Tibial artery (tissue), 4 donors: ENCODE data around the gene TMEM253.

ENCODE experiments used
- DNase-seq, 2 donors: peaks; one replicate each; pipeline ENCODE4 v3.0.0-alpha.2; 2019
- H3K27ac ChIP-seq, 2 donors: fragments of 200-600 bp; sonication (generic) in 1 of 2; 1 replicate in 1 of 2; 2 replicates in 1 of 2; pipeline ENCODE4 v1.5.1; 2018 to 2019; ENCODE audit warnings: mild to moderate bottlenecking in 1 of 2
- H3K27me3 ChIP-seq, 2 donors: fragments of 200-600 bp; sonication (generic) in 1 of 2; one replicate each; pipeline versions ENCODE4 v1.5.1 to v1.6.0; 2016 to 2019
- H3K36me3 ChIP-seq, 3 donors: fragments of 200-600 bp; sonication (generic) in 2 of 3; one replicate each; pipeline ENCODE4 v1.5.1; 2016 to 2019; ENCODE audit warnings: mild to moderate bottlenecking in 2 of 3
- H3K4me1 ChIP-seq, 4 donors: fragments of 200-600 bp; sonication (generic) in 2 of 4; 1 replicate in 3 of 4; 2 replicates in 1 of 4; pipeline ENCODE4 v1.5.1; 2016 to 2019
- H3K4me3 ChIP-seq, 2 donors: fragments of 200-600 bp; sonication (generic) in 1 of 2; 1 replicate in 1 of 2; 2 replicates in 1 of 2; pipeline ENCODE4 v1.5.1; 2018 to 2019; ENCODE audit warnings: mild to moderate bottlenecking in 2 of 2
- H3K9me3 ChIP-seq, 3 donors: fragments of 200-600 bp; sonication (generic) in 1 of 3; one replicate each; pipeline ENCODE4 v1.5.1; 2016 to 2019
- intact Hi-C: fragments of 100-400 bp; cut with DNase I; formaldehyde crosslinking; loops from one replicate; pipeline ENCODE4 v1.15.0; 2023; ENCODE audit warnings: low total_unique reads
- TF ChIP-seq, protein P1 (sequence below), 2 experiments: fragments of 200-600 bp in 1 of 2; fragments of 450-650 bp in 1 of 2; IDR thresholded peaks; one replicate each; pipeline ENCODE4 v1.5.1; 2017 to 2019; ENCODE audit warnings: antibody characterized with exemption in 2 of 2, mild to moderate bottlenecking in 1 of 2, moderate library complexity in 1 of 2

TMEM253 gene

DNA sequence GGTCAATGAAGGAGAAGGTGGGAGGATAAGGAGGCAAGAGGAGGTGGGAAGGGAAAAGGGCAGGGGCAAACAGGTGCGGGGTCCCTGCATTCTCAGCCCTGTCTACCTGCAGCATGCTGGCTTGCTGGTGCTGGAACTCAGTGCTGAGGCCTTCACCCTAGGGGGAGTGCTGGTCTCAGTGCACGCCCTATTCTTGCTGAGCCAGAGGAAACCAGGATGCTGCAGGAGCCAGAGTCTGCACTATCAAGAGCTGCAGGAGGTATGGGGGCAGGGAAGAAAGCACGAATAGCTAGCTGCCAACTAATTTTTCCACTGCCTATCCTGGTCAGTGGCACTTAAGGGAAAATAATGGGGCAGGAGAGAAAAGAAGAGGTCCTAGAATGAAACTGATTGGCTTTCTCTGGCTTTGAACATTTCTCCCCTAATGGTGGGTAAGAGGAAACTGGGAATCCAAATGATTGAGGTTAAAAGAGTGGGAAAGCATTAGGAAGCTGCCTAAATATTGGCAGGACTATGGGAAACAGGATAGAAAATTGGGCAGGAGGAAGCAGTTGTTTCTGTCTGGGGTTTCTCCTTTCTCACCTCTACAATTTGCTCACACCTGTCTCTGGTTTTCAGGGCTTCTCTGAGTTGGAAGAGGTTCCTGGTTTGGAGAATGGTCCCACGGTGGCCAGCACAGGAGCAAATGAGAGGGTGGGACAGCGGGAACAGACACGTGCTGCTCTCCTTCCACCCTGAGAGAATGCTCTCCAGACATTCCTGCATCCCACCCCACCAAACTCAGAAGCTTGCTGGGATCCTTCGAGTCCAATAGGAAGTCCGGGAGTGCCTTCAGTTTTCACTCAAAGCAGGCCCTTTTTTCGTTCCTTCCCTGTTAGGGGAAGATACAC is 1.9 kb downstream of the TMEM253 start:
- no peaks in the 10 kb centered on the region for H3K9me3 ChIP-seq
- no peaks in the 10 kb centered on the region for H3K27me3 ChIP-seq
- H3K27ac ChIP-seq = peak overlapping the region; percentile 84 to 98
- no peak for DNase-seq
- TF ChIP-seq, protein P1, sequence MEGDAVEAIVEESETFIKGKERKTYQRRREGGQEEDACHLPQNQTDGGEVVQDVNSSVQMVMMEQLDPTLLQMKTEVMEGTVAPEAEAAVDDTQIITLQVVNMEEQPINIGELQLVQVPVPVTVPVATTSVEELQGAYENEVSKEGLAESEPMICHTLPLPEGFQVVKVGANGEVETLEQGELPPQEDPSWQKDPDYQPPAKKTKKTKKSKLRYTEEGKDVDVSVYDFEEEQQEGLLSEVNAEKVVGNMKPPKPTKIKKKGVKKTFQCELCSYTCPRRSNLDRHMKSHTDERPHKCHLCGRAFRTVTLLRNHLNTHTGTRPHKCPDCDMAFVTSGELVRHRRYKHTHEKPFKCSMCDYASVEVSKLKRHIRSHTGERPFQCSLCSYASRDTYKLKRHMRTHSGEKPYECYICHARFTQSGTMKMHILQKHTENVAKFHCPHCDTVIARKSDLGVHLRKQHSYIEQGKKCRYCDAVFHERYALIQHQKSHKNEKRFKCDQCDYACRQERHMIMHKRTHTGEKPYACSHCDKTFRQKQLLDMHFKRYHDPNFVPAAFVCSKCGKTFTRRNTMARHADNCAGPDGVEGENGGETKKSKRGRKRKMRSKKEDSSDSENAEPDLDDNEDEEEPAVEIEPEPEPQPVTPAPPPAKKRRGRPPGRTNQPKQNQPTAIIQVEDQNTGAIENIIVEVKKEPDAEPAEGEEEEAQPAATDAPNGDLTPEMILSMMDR (IDR thresholded peaks at IDR 0.05) = no peak
- peak overlapping the region; percentile 60 to 85 for H3K4me3 ChIP-seq
- H3K36me3 ChIP-seq = no peaks in the 10 kb centered on the region
- peaks cover 0 to 45% (median 38%) of the 10 kb centered on the region in 4 donors for H3K4me1 ChIP-seq
- intact Hi-C loops = loop anchor here (5.0 kb wide), 2 partner anchors 80 to 420 kb away; partner anchors contain the start of gene RNASE4

DNA sequence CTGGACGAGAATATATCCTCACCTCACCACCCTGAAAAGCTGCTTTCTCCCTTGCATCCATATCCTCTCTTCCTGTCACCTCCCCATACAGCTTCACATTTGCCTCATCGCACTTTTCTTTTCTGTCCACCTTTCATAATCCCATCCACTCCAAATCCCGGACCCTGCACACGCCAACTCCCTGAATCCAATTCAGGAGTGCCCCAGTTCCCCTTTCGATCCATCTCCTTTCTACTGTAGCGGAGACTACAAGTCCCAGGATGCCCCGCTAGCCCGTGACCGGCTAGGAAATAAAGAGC is 2.5 kb downstream of the TMEM253 start:
- DNase-seq = no peak
- H3K4me1 ChIP-seq = peaks cover 0 to 45% (median 38%) of the 10 kb centered on the region in 4 donors
- no peaks in the 10 kb centered on the region for H3K36me3 ChIP-seq
- peak overlapping the region; percentile 84 to 98 for H3K27ac ChIP-seq
- peak overlapping the region; percentile 60 to 85 for H3K4me3 ChIP-seq
- H3K27me3 ChIP-seq = no peaks in the 10 kb centered on the region
- TF ChIP-seq, protein P1 (IDR thresholded peaks at IDR 0.05) = no peak
- H3K9me3 ChIP-seq = no peaks in the 10 kb centered on the region
- intact Hi-C loops = loop anchor here (5.0 kb wide), 2 partner anchors 81 to 421 kb away; partner anchors contain the start of gene RNASE4

DNA sequence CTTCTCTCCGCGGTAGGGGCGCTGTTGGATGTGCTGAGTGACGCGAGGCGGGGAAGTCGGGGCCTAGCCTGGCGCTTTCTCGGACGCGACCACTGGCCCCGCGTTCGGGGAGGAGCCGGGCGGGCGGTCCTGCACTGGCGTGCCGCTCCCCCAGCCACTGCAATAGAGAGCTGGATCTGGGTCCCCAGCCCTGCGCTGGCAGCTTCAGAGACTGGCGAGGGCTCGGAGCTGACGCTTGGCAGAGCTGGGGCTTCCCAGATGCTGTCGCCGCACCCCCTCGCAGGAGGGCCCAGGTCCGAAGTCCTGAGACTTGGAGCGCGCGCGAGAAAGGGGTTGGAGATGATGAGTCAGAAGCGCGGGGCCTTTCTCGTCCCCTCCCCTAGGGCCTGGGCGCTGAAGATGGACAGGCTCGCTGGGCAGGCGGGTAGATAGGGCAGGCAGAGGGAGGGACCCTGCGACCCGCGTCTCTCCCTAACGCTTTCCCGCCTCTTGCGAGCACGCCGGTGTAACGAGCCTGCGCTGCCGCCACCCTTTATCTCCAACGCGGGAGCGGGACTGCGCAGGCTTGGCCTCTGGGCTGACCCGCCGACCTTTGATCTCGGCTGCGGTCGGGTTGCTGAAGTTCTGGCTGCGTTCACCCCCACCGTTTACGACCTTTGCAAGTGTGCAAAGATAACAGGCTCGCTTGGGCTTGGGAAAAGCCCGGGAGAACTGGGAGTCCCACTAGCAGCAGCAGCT is 3.0 kb downstream of the TMEM253 start:
- H3K4me1 ChIP-seq = peaks cover 0 to 45% (median 38%) of the 10 kb centered on the region in 4 donors
- intact Hi-C loops = loop anchor here (1.0 to 5.0 kb wide), 3 partner anchors 34 to 422 kb away; partner anchors contain the start of genes ARHGEF40 and RNASE4
- no peaks in the 10 kb centered on the region for H3K36me3 ChIP-seq
- H3K4me3 ChIP-seq = peak overlapping the region; percentile 60 to 85
- DNase-seq = peak; percentile 98
- H3K27me3 ChIP-seq = no peaks in the 10 kb centered on the region
- H3K27ac ChIP-seq = peak overlapping the region; percentile 84 to 98
- no peaks in the 10 kb centered on the region for H3K9me3 ChIP-seq
- TF ChIP-seq, protein P1 (IDR thresholded peaks at IDR 0.05) = peak; percentile 77 to 86

DNA sequence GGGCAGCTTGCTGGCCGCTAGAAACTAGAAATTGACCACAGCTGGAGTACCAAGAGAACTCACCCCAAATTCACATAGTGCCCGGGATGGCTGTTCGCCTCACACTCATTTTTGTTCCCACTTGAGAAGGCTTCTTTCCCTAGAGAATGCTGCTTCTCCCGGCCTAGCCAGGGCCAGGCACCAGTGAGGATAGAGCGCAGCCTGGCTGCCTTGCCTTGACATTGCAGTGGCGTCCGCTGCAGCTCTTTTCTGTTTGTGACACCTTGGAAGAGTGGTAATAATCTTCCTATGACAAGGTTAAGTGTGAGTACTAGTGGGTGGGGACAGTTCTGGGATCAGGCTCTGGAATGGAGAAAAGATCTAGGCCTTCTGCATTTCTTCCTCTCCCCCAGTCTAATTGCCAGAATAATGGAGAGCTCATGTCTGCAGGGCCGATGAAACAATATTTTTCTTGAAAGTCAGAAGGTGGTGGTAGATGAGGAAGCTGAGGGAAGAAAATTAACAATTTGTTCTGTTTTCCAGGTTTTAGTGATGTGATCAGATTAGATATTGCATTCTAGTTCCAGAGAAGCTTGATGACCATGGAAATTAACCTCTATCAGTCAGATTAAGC is 3.7 kb downstream of the TMEM253 start:
- intact Hi-C loops = loop anchor here (1.0 to 5.0 kb wide), 3 partner anchors 34 to 422 kb away; partner anchors contain the start of genes ARHGEF40 and RNASE4

DNA sequence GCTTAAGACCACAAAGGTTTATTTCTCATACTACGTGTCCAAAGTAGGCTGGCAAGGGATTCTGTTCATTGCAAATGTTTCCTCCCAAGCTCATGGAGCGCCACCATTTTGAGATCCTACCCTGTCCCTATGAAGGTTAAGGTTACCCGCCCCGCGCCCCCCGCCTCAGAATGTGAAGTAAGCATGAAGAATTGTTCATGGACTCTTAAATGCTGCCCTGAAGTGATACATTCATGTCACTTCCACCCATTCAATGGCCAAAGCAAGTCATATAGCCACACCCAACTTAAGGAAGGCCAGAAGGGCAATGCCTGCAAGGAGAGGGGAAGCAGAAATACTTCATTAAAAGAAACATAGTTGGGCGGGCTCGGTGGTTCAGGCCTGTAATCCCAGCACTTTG is 4.2 kb downstream of the TMEM253 start:
- H3K27ac ChIP-seq = peak overlapping the region; percentile 84 to 98
- intact Hi-C loops = no loop called here
- peaks cover 0 to 33% (median 26%) of the 10 kb centered on the region in 4 donors for H3K4me1 ChIP-seq
- no peak for DNase-seq
- no peaks in the 10 kb centered on the region for H3K9me3 ChIP-seq
- no peak overlapping the region for H3K4me3 ChIP-seq
- TF ChIP-seq, protein P1 (IDR thresholded peaks at IDR 0.05) = no peak
- H3K36me3 ChIP-seq = no peaks in the 10 kb centered on the region
- no peaks in the 10 kb centered on the region for H3K27me3 ChIP-seq

More for the DNA sequence above, 3.7 kb downstream of the TMEM253 start:
- peaks cover 0 to 38% (median 31%) of the 10 kb centered on the region in 4 donors for H3K4me1 ChIP-seq
- H3K4me3 ChIP-seq = peak overlapping the region; percentile 60 to 85
- TF ChIP-seq, protein P1 (IDR thresholded peaks at IDR 0.05) = peak; percentile 93 to 97
- peak; percentile 79 to 88 for DNase-seq
- H3K9me3 ChIP-seq = no peaks in the 10 kb centered on the region
- no peaks in the 10 kb centered on the region for H3K27me3 ChIP-seq
- H3K36me3 ChIP-seq = no peaks in the 10 kb centered on the region
- peak overlapping the region; percentile 84 to 98 for H3K27ac ChIP-seq
